Smooth muscle cell (in vitro differentiated cells): ENCODE data around the gene SLCO1B3. TPM values are rescaled to one million over a fixed set of nuclear protein-coding genes. Genes with fewer than 3 reads are reported as not detected.

ENCODE experiments used
- DNase-seq: peaks from one replicate; lab custom pipeline; 2025; ENCODE audit not compliant: unreplicated experiment; lab: John Stamatoyannopoulos, UW
- H2AFZ ChIP-seq: fragments of 200-600 bp; sonication (generic); 2 replicates; pipeline ENCODE4 v1.6.0; 2016; ENCODE audit warnings: antibody characterized with exemption, low read depth, mild to moderate bottlenecking
- H3F3A ChIP-seq: fragments of 200-600 bp; sonication (generic); 2 replicates; pipeline ENCODE4 v1.6.0; 2017; ENCODE audit warnings: antibody characterized with exemption, low read depth
- H3K27ac ChIP-seq: fragments of 200-600 bp; sonication (generic); 2 replicates; pipeline ENCODE4 v1.5.1; 2016; ENCODE audit warnings: low read depth, mild to moderate bottlenecking
- H3K27me3 ChIP-seq: fragments of 200-600 bp; sonication (generic); 2 replicates; pipeline ENCODE4 v1.6.1; 2016; ENCODE audit warnings: low read depth, mild to moderate bottlenecking
- H3K36me3 ChIP-seq: fragments of 200-600 bp; sonication (generic); 2 replicates; pipeline ENCODE4 v1.5.1; 2016; ENCODE audit warnings: low read depth
- H3K4me1 ChIP-seq: fragments of 200-600 bp; sonication (generic); 2 replicates; pipeline ENCODE4 v1.5.1; 2016; ENCODE audit warnings: low read depth
- H3K4me2 ChIP-seq: fragments of 200-600 bp; sonication (generic); 2 replicates; pipeline ENCODE4 v1.6.0; 2016; ENCODE audit warnings: mild to moderate bottlenecking
- H3K4me3 ChIP-seq: fragments of 200-600 bp; sonication (generic); 2 replicates; pipeline ENCODE4 v1.5.1; 2016; ENCODE audit warnings: mild to moderate bottlenecking
- H3K79me2 ChIP-seq: fragments of 200-600 bp; sonication (generic); 2 replicates; pipeline ENCODE4 v1.6.0; 2016; ENCODE audit warnings: low read depth, mild to moderate bottlenecking
- H3K9ac ChIP-seq: fragments of 200-600 bp; sonication (generic); 2 replicates; pipeline ENCODE4 v1.6.0; 2016; ENCODE audit warnings: low read depth
- H3K9me3 ChIP-seq: fragments of 200-600 bp; sonication (generic); replicated peaks from 2 replicates; pipeline ENCODE4 v1.5.1; 2016; ENCODE audit warnings: low read depth
- H4K20me1 ChIP-seq: fragments of 200-600 bp; sonication (generic); 2 replicates; pipeline ENCODE4 v1.6.0; 2016; ENCODE audit warnings: low read depth
- WGBS: methylation state at CpG from one replicate; pipeline ENCODE4 v1.1.7; 2016; ENCODE audit warnings: low lambda C conversion rate; 5-methylcytosine and 5-hydroxymethylcytosine counted together
- polyA plus RNA-seq: library from polyadenylated mRNA; unstranded; fragments of >200 nt; fragmentation: Nextera tagmentation; extraction: Ambion mirVana; gene quantifications from 2 replicates; pipeline ENCODE4 v1.2.1, GENCODE V29; 2016
- small RNA-seq: library from RNA; depleted of rRNA; stranded (forward); fragments of <200 nt; gene quantifications from one replicate; pipeline ENCODE3, GENCODE V24; 2014
- total RNA-seq: library from RNA; depleted of rRNA; stranded (reverse); fragments of >200 nt; gene quantifications from 2 replicates; pipeline ENCODE4 v1.2.3, GENCODE V29; 2014
- TF ChIP-seq, protein P1 (sequence below): fragments of 200-600 bp; sonication (generic); IDR thresholded peaks from 2 replicates; pipeline ENCODE4 v1.5.1; 2017; ENCODE audit warnings: borderline replicate concordance, mild to moderate bottlenecking, antibody characterized with exemption; ENCODE audit not compliant: insufficient read depth, poor library complexity, severe bottlenecking

SLCO1B3 gene
- total and polyA plus RNA-seq, 2 experiments from 2014 or later: not detected

- no peak for DNase-seq
- WGBS: 40% methylated on average over 3 of the region's 3 CpGs
Measured at GRCh38 chr12:20950248-20950647, 139.7 kb downstream of the SLCO1B3 start.

DNA sequence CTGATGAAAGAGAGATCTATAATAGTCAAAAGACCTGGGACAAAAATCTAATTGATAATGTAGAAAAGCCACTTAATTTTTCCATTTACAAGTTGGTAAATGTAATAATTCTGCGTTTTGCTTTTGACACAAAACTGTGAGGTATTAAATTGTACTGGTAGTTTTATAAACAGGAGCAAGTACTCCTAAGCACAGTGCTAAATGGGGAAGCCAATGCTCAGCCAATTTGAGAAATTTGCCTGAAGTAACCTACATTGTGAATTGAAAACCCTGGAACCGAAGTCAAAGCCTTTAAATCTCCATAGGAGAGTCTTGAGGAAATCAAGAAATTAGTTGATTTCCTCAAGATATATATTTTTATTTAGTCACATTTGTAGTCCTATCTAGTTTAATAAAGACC lies 152.8 kb downstream of the SLCO1B3 start:
- WGBS: 73% methylated on average over 2 of the region's 2 CpGs
- no peak for DNase-seq
- no peak overlapping the region for H3K27ac ChIP-seq
- no peak overlapping the region for H3K4me3 ChIP-seq
- H4K20me1 ChIP-seq: no peaks in the 10 kb centered on the region
- no peaks in the 10 kb centered on the region for H3K27me3 ChIP-seq
- H3K4me2 ChIP-seq: no peak overlapping the region
- TF ChIP-seq, protein P1, sequence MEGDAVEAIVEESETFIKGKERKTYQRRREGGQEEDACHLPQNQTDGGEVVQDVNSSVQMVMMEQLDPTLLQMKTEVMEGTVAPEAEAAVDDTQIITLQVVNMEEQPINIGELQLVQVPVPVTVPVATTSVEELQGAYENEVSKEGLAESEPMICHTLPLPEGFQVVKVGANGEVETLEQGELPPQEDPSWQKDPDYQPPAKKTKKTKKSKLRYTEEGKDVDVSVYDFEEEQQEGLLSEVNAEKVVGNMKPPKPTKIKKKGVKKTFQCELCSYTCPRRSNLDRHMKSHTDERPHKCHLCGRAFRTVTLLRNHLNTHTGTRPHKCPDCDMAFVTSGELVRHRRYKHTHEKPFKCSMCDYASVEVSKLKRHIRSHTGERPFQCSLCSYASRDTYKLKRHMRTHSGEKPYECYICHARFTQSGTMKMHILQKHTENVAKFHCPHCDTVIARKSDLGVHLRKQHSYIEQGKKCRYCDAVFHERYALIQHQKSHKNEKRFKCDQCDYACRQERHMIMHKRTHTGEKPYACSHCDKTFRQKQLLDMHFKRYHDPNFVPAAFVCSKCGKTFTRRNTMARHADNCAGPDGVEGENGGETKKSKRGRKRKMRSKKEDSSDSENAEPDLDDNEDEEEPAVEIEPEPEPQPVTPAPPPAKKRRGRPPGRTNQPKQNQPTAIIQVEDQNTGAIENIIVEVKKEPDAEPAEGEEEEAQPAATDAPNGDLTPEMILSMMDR: no peak
- no peaks in the 10 kb centered on the region for H3K36me3 ChIP-seq
- H3K79me2 ChIP-seq: no peaks in the 10 kb centered on the region
- H3K9ac ChIP-seq: no peak overlapping the region
- no peaks in the 10 kb centered on the region for H3K4me1 ChIP-seq
- H3K9me3 ChIP-seq: peaks cover 3% of the 10 kb centered on the region
- H2AFZ ChIP-seq: no peak overlapping the region
- H3F3A ChIP-seq: no peaks in the 10 kb centered on the region

More at GRCh38 chr12:20950248-20950647, 139.7 kb downstream of the SLCO1B3 start:
- no peaks in the 10 kb centered on the region for H3K27me3 ChIP-seq
- TF ChIP-seq, protein P1: peak; percentile 52
- H3K9ac ChIP-seq: no peak overlapping the region
- no peak overlapping the region for H3K4me3 ChIP-seq
- no peak overlapping the region for H2AFZ ChIP-seq
- H3K79me2 ChIP-seq: no peaks in the 10 kb centered on the region
- no peak overlapping the region for H3K27ac ChIP-seq
- no peaks in the 10 kb centered on the region for H3F3A ChIP-seq
- no peaks in the 10 kb centered on the region for H4K20me1 ChIP-seq
- H3K36me3 ChIP-seq: no peaks in the 10 kb centered on the region
- H3K4me1 ChIP-seq: no peaks in the 10 kb centered on the region
- no peaks in the 10 kb centered on the region for H3K9me3 ChIP-seq
- H3K4me2 ChIP-seq: no peak overlapping the region

- Histone ChIP-seq H3K9ac (no peak overlapping the region), H3F3A (no peaks in the 10 kb centered on the region), H2AFZ (no peak overlapping the region), H3K4me1 (no peaks in the 10 kb centered on the region), H3K27me3 (no peaks in the 10 kb centered on the region), H3K27ac (no peak overlapping the region), H3K36me3 (no peaks in the 10 kb centered on the region), H3K79me2 (no peaks in the 10 kb centered on the region), H4K20me1 (no peaks in the 10 kb centered on the region), H3K4me3 (no peak overlapping the region), H3K9me3 (peaks cover 3% of the 10 kb centered on the region), H3K4me2 (no peak overlapping the region)
- 93% methylated on average over 4 of the region's 4 CpGs for WGBS
- DNase-seq: no peak
- TF ChIP-seq, protein P1: no peak
Measured at GRCh38 chr12:20963762-20964161, 153.3 kb downstream of the SLCO1B3 start.

Small RNA genes lying within 50 kb of the gene (small RNA-seq; reads per million reads assigned to genes)
- gene AC011604.1: not detected

Other genes starting within 250 kb of the SLCO1B3 start
- 0.04 and 2.3 TPM in 2 replicates for gene SLCO1C1, start 115.4 kb upstream of the SLCO1B3 start, total RNA-seq
- 0.25 TPM in 1 of 2 replicates, not detected in the other for gene SLCO1C1, start 115.4 kb upstream of the SLCO1B3 start, polyA plus RNA-seq